ENCODE measurements around the gene FOXP4. TPM values are rescaled to one million over a fixed set of nuclear protein-coding genes. Genes with fewer than 3 reads are reported as not detected.

FOXP4 gene
- total and polyA plus RNA-seq, 9 donors, result 2.3 to 37.4 (median 15.5) TPM

- intact Hi-C loops (cut with DNase I), result no loop called here
- H3K9me3 ChIP-seq, result no peaks in the 10 kb centered on the region
- no peak overlapping the region for H3K4me3 ChIP-seq
- no peaks in the 10 kb centered on the region for H3K36me3 ChIP-seq
- WGBS, 3 donors, result 80 to 85% (median 81%) methylated on average over 2 of the region's 2 CpGs
- no peaks in the 10 kb centered on the region for H3K27me3 ChIP-seq
- DNase-seq, result no peak
- no peak overlapping the region for H3K27ac ChIP-seq
- TF ChIP-seq EP300 (IDR thresholded peaks at IDR 0.05) (no peak), POLR2A (IDR thresholded peaks at IDR 0.05) (no peak), CTCF (IDR thresholded peaks at IDR 0.05) (no peak)
- H3K4me1 ChIP-seq (ENCODE audit: insufficient read depth), result no peaks in the 10 kb centered on the region
Measured at GRCh38 chr6:41538556-41539182, 7.5 kb upstream of the FOXP4 start.

DNA sequence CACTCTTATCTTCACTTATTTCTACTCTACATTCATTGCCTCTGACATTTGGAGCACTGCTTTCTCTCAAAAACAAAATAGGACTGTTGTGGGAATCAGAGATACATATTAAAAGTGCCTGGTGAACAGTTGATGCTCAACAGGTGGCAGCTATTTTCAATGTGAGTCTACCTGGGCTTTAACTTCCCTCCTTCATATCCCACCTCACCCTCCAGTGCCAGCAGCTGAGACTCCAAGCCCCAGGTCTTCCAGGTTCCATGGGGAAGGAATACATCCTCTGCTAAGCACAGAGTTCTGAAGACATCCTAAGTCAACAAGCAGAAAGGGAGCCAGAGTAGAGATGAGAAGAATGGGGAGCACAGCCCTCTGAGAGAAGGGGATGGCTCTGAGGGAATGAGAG, 7.0 kb upstream of the FOXP4 start:
- intact Hi-C loops (cut with DNase I), result no loop called here
- Histone ChIP-seq H3K4me1 (ENCODE audit: insufficient read depth) (no peaks in the 10 kb centered on the region), H3K27me3 (no peaks in the 10 kb centered on the region), H3K36me3 (no peaks in the 10 kb centered on the region), H3K27ac (no peak overlapping the region), H3K4me3 (no peak overlapping the region), H3K9me3 (no peaks in the 10 kb centered on the region)
- DNase-seq, result no peak
- TF ChIP-seq EP300 (IDR thresholded peaks at IDR 0.05) (no peak), POLR2A (IDR thresholded peaks at IDR 0.05) (no peak), CTCF (IDR thresholded peaks at IDR 0.05) (no peak)

DNA sequence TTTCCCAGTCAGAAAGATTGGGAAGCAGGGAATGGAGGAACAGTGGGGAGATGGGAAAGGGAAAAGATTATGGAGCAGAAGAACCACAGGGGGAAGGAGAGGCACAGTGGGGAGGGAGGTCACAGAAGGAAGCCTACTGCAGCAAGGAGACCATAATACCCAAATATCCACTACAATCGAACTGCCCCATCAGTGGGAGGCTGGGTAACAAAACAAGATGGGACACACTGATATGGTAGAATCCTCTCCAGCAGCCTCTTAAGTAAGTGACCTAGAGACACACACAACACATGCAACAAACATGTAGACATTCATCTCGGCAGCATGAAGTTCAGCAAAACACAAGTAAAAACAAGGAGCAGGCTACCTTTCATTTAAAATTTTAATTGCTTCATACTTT, 4.8 kb upstream of the FOXP4 start:
- WGBS, 3 donors, result 86 to 93% (median 92%) methylated on average over 2 of the region's 2 CpGs
- intact Hi-C loops (cut with DNase I), result no loop called here
- H3K4me3 ChIP-seq, result no peak overlapping the region
- TF ChIP-seq POLR2A (IDR thresholded peaks at IDR 0.05) (no peak), CTCF (IDR thresholded peaks at IDR 0.05) (no peak), EP300 (IDR thresholded peaks at IDR 0.05) (no peak)
- H3K27me3 ChIP-seq, result no peaks in the 10 kb centered on the region
- no peaks in the 10 kb centered on the region for H3K9me3 ChIP-seq
- no peak overlapping the region for H3K27ac ChIP-seq
- DNase-seq, result no peak
- no peaks in the 10 kb centered on the region for H3K4me1 ChIP-seq (ENCODE audit: insufficient read depth)
- H3K36me3 ChIP-seq, result no peaks in the 10 kb centered on the region

GRCh38 chr6:41543087-41543486, 3.1 kb upstream of the FOXP4 start:
- H3K27me3 ChIP-seq, result no peaks in the 10 kb centered on the region
- 89 to 92% (median 90%) methylated on average over 5 of the region's 5 CpGs for WGBS, 3 donors
- TF ChIP-seq EP300 (IDR thresholded peaks at IDR 0.05) (no peak), POLR2A (IDR thresholded peaks at IDR 0.05) (no peak), CTCF (IDR thresholded peaks at IDR 0.05) (no peak)
- intact Hi-C loops (cut with DNase I), result no loop called here
- no peak overlapping the region for H3K4me3 ChIP-seq
- no peak for DNase-seq
- no peak overlapping the region for H3K27ac ChIP-seq
- peaks cover 2% of the 10 kb centered on the region for H3K4me1 ChIP-seq (ENCODE audit: insufficient read depth)
- H3K36me3 ChIP-seq, result no peaks in the 10 kb centered on the region
- no peaks in the 10 kb centered on the region for H3K9me3 ChIP-seq
